Activated CD4-positive, alpha-beta T cell treated with anti-CD3 and anti-CD28 coated beads for 24 hours (primary cell): ENCODE results near the gene TMEM147.

Experiments
- DNase-seq, 2 donors: peaks; one replicate each; pipeline ENCODE4 v3.0.0-alpha.2; 2020; ENCODE audit warnings: low read depth in 2 of 2

Gene TMEM147

DNA sequence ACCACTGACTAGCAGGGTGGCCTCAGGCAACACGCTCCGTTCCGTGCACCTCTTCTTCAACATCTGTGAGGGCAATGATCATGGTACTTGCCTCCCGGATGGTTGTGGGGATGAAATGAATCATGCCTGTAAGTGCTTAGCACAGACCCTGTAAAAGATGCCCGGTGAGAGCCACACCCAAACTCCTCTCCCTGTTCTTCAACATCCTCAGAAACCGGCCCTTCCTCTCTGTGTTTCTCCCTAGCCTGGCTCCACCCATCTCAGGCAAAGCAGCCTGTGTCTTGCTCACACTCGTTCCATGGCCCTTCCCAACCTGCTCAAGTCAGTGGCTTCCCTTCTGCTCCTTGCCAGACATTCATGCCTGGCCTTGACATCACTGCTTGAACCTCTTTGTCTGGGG lies 26.1 kb upstream of the TMEM147 start:
- DNase-seq = no peak

DNA sequence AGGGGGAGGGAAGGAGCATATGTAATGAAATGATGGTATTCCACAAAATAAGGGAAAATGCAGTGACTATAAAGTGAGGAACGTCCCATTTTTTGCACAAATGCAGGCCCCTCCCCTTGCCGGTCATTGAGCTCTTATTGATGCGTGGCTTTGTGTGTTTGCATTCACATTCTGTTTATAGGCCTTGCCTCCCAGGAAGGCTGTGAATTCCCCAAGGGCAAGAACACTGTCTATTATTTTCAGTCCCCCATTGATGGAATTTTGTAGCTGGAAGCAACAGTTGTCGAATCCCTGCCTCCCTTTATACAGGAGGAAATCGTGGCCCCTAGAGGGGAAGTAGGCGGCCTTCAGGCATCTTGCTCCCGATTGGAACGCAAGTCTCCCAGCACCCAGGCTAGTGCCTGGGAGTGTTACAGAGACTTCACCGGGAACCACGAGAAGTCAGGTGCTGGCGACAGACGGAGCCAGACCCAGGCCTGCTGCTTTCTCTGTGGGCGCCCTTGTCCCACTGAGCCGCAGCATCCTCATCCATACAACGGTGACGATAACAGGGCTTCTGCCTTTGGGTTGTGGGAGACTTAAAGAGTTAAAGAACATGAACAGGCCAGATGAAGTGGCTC lies 24.2 kb upstream of the TMEM147 start:
- DNase-seq = no peak

DNA sequence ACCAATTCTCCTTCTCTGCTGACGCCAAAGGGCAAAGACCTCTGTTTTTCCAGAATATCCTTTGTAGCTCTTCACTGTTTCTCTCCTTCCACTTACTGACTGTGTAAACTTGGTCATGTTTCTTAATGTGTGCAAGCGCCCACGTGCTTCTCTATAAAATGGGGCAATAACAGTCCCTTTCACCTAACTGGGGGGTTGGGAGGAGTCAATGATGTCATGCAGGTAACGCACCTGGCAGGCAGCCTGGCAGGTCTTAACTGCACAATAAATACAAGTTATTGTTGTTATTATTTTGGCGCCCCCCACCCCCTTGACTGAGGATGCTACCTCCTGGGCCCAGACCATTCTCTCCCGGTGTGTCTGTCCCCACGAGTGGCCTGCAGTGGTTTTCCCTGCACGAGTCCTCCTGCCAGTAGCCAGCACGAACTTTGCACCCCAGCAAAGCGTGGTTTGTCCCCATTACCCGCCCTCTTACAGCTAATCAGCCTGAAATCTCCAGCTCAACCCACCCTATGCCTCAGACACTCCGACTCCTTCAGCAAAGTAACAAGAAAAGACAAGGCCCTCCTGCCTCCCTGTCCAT lies 22.6 kb upstream of the TMEM147 start:
- DNase-seq = no peak

DNA sequence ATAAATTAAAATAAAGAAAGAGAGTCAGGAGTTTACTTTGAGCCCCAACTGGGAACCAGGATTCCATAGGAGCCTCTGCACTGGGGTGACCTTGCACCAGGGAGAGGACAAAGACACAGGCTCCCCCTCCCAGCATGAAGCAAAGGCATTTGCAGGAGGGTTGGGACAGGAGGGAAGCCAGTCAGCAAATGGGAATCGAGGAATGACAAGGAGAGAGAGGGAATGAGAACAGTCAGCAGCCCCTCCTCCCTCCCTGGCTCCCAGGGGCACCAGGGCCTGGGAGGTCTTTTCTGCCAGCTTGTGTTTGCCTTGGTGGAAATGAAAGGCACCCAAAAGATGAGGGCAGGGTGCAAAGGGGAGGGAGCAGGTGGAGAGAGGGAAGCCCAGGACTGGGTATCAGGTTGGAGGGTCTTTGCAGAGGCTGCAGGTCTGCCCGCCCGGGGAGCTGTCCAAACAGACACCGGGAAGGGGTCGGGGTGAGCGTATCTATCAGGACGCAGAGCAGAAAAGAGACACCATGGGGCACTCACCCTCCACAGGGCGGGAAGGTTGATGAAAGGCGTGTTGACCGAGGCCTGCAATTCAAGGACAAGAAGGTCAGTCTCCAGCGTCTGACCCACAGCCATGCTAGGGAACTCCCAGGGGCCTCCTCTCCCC lies 21.1 kb upstream of the TMEM147 start:
- DNase-seq = no peak

DNA sequence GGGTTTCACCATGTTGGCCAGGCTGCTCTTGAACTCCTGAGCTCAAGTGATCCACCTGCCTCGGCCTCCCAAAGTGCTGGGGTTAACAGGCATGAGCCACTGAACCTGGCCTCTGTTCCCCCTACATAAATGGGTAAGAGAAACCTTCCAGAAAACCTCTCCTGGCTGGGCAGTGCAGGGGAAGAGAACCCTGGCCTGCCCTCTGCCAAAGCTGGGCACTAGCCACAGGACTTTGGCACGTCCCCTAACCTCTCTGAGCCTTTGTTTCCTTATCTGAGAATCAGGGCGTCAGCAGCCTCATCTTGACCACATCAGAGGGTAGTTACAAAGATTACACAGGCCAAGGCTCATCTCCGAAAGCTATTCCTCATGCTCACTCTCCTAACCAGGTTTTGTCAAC lies 19.6 kb upstream of the TMEM147 start:
- no peak for DNase-seq

DNA sequence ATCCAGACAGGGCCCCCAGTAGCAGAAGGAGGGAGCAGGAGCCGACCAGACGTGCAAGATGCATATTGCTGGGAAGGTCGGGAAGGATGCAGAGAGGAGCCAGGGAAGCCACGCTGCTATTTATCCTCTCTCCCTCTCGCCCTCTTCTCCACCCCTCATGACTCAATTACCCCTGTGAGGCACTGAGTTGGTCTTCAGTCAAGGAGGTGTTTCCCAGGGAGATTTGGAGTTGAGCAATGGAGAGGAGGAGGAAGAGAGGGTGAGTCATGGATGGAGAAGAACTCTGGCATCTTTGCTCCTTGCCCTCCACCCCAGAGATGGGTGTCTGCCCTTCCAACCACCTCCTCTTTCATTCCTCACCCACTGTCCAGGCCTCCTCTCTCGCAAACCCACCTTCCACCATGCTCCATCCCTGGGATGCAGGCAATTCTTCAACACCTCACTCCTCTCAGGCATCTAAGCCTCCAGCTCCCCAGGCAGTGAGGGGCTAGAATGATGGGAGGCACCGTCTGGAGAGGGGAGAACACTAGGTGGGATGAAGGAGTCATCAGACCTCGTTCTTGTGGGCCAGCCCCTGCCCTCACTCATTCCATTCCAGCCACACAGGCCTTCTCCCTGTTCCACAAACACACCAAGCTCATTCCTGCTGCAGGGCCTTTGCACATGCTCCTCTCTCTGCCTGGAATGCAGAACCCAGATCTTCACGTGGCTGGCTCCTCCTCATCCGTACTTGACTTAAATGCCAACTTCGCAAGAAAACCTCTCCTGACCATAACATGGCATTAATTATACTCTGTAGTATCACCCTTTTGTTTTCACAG lies 17.0 kb upstream of the TMEM147 start, which contains the start of gene SBSN:
Gene SBSN (minus strand): TSS at position 94 of the 821 bp plus-strand sequence. CDS start 30 bp downstream, at position 64.
- DNase-seq = no peak

DNA sequence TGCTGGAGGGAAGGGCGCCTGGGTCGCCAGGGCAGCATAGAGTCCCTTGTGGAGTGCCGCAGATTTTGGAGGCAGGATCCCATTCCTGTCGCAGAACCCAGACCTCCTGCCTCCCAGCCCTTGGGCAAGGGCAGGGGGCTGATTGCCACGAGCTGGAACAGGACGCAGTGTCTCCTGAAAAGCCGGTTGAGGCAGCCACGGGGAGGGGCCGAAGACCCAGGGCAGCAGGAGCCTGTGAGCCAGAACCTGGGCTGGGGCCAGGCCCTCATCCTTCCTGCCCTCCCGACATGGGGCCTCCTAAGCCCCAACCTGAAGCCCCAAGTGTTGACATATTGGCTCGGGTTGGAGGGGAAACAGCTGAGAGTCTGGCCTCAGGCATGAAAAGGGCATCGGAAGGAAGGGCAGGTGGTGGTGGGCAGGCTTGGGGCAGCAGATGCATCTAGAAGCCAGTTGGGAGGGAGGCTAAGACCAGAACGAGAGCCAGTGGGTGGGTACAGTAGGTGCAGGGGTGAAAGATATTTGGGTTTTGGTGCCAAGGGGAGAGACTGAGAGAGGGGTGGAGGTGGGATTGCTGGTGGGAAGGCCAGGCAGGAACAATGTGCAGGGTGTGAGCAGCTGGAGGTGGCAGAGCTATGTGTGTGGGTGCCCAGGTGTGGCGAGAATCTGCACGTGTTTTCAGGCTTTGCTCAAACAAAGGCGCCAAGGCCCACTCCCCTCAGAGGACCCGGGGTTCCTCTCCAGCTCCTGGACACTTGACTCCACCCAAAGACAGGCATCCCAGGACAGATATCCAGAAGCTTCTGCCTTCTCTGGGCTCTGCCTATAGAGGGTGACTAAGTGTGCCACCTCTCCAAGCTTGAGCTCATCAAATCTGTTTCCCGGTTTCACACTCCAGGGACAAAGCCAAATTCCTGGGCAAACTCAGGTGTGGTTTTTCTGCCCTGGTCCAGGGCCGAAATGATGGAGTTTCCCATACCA lies 15.9 kb upstream of the TMEM147 start:
- DNase-seq = no peak

DNA sequence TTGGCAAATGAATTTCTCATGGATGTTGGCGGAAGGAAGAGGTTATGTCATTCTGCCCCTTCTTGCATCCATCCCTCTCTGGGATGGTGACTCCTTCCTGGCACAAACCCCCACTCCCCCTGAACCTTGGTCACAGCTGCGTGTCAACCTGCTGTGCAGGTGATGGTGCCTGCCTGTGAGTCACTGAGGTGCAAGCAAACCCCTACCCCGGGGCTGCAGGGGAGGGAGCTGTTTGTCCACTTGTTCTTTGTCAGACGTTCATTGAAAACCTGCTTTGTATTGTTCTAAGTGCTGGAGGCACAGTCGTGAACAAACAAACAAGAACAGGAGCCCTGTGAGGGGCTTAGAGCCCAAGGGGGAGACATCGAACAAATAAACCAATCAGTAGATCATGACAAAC lies 14.1 kb upstream of the TMEM147 start:
- no peak for DNase-seq

DNA sequence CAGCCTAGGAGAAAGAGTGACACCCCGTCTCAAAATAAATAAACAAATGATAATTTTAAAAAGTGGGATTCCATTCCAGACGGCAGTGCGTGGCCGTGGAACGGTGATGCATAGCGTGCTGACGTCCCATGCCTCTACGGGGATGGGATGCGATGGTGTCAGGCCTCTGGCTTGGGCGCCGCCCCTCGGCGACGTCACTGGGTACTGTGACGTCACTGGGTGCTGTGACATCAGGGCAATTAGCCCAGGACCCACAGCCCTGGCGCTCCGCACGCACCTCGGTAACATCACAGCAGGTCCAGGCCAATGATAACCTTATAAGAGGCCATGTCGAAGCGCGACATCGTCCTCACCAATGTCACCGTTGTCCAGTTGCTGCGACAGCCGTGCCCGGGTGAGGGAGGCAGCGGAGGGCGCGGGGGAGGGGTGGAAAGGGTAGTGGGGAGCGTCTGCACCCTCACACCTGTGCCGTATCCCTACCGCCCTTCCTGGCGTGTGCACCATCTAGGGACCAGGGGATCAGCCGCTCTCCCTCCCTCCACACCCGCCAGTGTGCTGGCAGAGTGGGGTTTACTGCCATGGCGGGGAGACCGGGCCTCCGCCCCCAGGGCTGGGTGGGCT lies 12.1 kb upstream of the TMEM147 start, which contains the start of gene GAPDHS:
Gene GAPDHS (plus strand): TSS at position 256 of the 621 bp plus-strand sequence. CDS start 72 bp downstream, at position 328.
- DNase-seq = no peak

DNA sequence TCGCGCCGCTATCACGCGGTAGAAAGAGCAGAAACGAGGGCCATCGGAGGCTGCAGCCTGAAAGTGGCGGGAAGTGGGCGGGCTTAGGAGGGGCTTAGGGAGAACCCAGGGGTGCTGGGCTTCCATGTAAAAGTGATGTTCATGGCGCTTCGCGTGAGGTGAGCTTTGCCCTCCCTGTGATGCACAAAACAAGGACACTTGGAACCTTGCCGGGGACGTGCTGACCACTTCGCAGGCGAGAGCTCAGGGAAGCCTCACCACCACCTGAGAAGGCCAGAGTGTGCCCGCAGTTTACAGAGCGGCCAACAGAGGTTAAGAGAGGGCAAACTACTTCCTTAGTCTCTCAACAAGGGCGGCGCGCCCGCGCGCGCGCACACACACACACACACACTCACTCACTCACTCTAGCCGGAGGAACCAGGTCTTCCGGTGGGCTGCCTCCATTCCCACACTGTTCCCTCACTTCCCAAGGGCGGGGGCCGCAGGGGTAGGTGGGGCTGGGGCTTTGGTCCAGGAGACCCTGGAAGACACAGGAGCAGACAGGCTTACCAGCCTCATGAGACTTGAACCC lies 11.5 kb upstream of the TMEM147 start:
- DNase-seq = peak in 1 of 2 donors; percentile 29

DNA sequence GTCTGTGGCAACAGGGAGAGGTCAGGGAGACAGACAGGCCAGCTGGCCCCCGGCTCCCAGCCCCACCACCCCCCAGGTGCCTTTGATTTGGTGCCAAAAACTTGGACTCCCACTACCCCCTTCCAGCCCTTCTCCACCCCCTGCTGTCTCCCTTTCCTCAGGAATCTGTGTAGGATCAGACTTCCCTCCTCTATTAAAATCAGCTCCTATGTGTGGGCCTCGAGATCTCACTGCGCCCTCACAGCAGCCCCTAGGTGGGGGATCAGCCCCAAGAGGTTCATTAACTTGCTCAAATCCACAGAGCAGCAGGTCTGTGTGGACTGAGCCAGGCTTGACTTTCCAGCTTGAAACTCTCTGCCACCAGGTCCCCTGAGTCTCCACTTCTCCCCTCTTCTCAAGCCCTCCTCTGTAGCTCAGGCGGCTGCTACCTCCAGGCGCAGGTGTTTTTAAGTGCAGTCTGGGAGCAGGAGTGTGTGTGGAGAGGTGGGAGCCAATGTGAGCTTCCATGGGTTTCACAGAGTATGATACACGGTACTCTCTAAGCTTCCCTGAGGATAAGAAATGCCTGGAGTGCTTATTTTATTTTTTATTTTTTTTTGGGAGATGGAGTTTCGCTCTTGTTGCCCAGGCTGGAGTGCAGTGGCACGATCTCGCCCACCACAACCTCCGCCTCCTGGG lies 10.5 kb upstream of the TMEM147 start:
- DNase-seq = no peak

DNA sequence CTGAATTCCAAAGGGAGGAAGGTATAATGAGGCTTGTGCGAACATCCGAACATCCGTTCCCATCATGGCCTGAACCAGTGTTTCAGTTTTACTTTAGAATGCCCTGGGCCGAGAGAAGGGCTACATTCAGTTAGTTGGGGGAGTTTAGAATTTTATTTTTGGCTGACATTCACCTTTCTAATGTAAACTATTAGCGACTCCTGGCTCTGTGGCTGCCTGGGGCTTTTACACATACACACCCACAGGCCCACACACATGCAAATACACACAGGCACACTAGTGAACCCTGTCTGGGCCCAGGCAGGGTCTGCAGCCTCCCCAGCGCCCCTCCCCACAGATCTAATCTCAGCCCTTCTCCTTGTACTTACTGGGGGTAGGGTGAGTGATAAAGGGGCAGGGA lies 6.1 kb upstream of the TMEM147 start:
- DNase-seq = no peak

DNA sequence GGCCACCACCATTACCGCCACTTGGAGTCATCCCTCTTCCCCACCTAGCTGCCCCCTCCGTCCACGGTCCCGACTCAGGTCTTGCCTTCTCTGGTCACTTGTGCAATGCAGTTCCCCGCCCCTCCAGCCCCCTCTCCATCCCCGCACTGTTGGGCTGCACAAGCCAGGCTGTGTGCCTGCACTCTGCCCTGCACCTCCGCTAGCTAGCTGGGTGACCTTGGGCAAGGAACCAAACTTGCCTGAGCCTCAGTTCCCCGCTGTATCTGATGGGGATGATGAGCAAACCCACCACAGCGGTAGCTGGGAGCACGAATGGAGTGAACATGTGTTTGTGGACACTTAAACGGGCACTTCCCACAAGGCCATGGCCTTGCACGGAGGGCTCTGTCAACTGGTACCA lies 5.6 kb upstream of the TMEM147 start:
- DNase-seq = no peak

DNA sequence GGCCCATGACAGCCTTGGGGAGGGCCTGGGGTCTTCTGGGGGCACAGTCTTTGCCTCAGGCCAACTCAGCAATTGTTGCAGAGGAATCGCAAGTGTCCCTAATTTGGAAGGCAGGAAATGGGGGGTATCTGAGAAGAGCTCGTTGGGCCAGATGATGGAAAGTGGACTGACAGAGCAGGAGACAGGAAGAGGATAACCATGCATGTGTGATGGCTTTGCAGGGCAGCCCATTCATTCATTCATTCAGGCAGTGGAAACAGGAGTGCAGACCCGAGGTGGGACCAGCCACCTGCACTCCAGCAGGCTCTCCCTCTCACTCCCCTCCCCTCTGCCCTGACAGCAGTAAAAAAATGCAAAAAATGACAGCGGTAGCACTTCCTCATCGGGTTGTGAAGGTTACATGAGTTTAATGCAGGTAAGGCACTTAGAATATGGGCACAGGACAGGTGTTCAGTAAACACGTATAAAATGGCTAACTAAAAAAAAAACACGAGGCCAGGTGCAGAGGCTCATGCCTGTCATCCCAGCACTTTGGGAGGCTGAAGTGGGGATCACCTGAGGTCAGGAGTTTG lies 5.0 kb upstream of the TMEM147 start:
- no peak for DNase-seq

DNA sequence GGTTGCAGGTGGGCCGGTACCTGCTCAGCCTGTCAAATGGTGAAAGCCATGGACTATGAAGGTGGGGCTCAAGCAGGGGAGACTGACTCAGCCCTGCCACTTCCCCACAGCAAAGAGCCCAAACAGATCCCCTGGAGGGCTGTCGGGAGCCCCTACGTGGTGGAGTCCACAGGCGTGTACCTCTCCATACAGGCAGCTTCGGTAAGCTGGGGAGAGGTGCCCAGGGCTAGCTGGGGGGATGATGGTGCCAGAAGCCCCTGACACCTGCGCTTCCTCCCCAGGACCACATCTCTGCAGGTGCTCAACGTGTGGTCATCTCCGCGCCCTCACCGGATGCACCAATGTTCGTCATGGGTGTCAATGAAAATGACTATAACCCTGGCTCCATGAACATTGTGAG lies 3.2 kb upstream of the TMEM147 start:
- no peak for DNase-seq

DNA sequence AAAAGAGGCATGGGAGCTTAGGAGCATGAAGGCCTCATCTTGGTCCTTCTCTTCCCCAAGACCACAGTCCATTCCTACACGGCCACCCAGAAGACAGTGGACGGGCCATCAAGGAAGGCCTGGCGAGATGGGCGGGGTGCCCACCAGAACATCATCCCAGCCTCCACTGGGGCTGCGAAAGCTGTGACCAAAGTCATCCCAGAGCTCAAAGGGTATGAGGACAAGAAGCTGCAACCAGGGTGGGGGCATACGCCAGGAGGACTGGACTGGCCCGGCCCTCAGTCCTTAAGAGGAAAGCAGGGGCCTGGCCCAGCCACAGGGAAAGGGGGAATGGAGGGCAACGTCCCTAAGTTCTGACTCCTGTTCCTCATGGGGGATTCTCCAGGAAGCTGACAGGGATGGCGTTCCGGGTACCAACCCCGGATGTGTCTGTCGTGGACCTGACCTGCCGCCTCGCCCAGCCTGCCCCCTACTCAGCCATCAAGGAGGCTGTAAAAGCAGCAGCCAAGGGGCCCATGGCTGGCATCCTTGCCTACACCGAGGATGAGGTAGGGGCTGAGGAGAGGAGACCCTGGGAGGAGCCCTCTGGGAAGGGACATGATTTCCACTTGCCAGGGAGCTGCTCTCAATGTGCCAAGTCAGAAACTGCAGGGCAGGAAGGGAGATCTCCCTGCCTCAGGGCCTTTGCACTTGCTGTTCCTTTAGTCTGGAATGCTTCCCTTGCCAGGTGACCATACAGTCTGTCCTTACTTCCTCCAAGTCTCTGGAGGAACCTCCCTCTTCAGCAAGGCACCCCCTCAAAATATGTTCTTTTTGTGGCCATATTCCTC lies 1.9 kb upstream of the TMEM147 start:
- DNase-seq = no peak

DNA sequence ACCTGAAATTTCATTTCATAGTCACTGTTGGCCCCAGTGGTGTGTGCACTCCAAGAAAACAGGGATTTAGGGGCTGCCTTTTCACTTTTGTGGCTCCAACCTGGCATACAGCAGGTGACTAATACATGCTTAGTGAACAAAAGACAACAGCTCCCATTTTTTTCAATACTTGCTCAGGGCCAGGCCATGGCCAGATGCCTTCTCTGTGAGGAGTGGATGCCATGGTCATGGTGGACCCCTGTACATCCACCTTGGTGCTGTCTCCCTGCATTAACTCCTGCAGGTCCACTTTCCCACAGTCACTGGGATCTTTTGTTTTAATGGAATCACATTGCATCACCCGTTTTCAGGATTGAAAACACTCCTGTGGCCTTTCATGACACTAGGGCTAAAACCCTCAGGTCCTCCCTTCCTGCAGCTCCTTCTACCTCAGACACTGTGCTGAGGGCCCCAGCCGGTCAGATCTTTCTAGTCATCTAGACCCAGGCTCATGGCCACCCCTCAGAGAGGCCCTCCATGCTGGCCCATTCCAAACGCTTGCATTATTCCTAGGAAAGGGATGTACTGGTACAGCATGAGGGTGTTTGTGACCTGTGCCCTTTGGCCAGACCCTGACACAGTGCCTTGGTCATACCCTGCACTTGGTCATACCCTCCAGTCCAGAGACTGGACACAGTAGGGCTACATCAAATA lies 1.2 kb upstream of the TMEM147 start:
- no peak for DNase-seq

DNA sequence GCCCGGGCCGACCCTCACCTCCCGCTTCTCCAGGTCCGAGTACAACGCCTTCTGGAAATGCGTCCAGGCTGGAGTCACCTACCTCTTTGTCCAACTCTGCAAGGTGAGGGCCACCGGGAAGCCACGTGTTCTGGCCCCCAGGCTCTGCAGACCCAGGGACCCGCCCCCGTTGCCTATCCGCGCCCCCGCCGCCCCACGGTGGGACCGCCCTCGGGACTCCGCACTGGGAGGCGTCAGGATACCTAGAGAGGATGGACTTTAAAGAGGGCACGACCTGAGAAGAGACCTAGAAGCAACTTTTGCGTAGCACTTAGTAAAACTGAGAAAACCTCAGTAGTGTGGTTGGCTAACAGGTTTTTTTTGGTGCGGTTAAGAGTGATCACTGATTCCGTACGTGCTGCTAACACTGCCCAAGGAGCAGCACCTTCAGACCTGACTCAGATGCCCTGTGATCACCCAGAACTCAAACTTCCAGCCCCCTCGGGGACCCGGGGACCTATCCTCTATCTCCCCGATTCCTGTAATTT lies 492 bp downstream of the TMEM147 start:
- peak; percentile 53 to 66 for DNase-seq
